K562 (cell line): ENCODE results near the gene PLEKHM3. TPM values are rescaled to one million over a fixed set of nuclear protein-coding genes. Genes with fewer than 3 reads are reported as not detected.

Experiments
- CBX3 ChIP-seq, 2 experiments: IDR thresholded peaks; 1 replicate in 1 of 2; 2 replicates in 1 of 2; pipeline ENCODE4 v1.6.1; 2012; ENCODE audit warnings: inconsistent platforms in 2 of 2, low read length in 2 of 2, borderline replicate concordance in 1 of 2, control low read depth in 1 of 2
- PHF20 ChIP-seq: fragments of 450-650 bp; IDR thresholded peaks from 2 replicates; pipeline ENCODE4 v1.6.1; 2018; ENCODE audit not compliant: partially characterized antibody
- POLR2B ChIP-seq: fragments of 450-650 bp; IDR thresholded peaks from 2 replicates; pipeline ENCODE4 v1.6.1; 2018; ENCODE audit warnings: low read depth; ENCODE audit not compliant: partially characterized antibody
- ZNF717 ChIP-seq: fragments of 250-450 bp; sonication (Bioruptor Pico); IDR thresholded peaks from 2 replicates; pipeline ENCODE4 v1.5.0; 2021
- polyA plus RNA-seq, 8 experiments: library from polyadenylated mRNA; depleted of rRNA in 4 of 8; stranded (reverse) in 5 of 8; unstranded in 3 of 8; fragments of >200 nt; fragmentation: Nextera tagmentation in 2 of 8; fragmentation: Illumina TruSeq in 1 of 8; extraction: Ambion mirVana in 2 of 8; extraction: Trizol in 1 of 8; gene quantifications; 2 replicates each; pipeline versions ENCODE4 v1.2.1 to v1.2.3, GENCODE V29; 2011 to 2014; ENCODE audit warnings: inconsistent platforms in 1 of 8, missing spikeins in 1 of 8
- total RNA-seq, 7 experiments: library from RNA; depleted of rRNA in 6 of 7; stranded (reverse); fragments of >200 nt in 6 of 7; fragmentation: Illumina TruSeq in 2 of 7; extraction: Trizol in 2 of 7; gene quantifications; 2 replicates each; pipeline versions ENCODE4 v1.2.1 to v1.2.3, GENCODE V29; 2011 to 2021; ENCODE audit warnings: low replicate concordance in 1 of 7
- TF ChIP-seq, protein P1 (sequence below), 2 experiments: fragments of 450-650 bp in 1 of 2; IDR thresholded peaks; 2 replicates each; pipeline ENCODE4 v1.6.1; 2011 to 2017; ENCODE audit warnings: low read depth in 2 of 2, antibody characterized with exemption in 1 of 2, borderline replicate concordance in 1 of 2, low read length in 1 of 2, mild to moderate bottlenecking in 1 of 2, mixed read lengths in 1 of 2; ENCODE audit not compliant: control insufficient read depth in 1 of 2
- TF ChIP-seq, protein P2 (sequence below): sonication (generic); formaldehyde crosslinking; IDR thresholded peaks from 2 replicates; pipeline ENCODE4 v1.5.0; 2020; ENCODE audit warnings: missing genetic modification reagents
- TF ChIP-seq, protein P3 (sequence below), 2 experiments: fragments of 450-650 bp in 1 of 2; sonication (generic) in 1 of 2; formaldehyde crosslinking in 1 of 2; IDR thresholded peaks; 2 replicates each; pipeline versions ENCODE4 v1.7.1 to v1.9.0; 2016 to 2022; ENCODE audit warnings: inconsistent platforms in 1 of 2, mild to moderate bottlenecking in 1 of 2, missing genetic modification reagents in 1 of 2

The PLEKHM3 gene
- total and polyA plus RNA-seq, 9 of the 15 experiments (the other 6 are each of a cell fraction or from before 2014, with no cell fraction given), result 0.24 to 1.6 (median 1.0) TPM

DNA sequence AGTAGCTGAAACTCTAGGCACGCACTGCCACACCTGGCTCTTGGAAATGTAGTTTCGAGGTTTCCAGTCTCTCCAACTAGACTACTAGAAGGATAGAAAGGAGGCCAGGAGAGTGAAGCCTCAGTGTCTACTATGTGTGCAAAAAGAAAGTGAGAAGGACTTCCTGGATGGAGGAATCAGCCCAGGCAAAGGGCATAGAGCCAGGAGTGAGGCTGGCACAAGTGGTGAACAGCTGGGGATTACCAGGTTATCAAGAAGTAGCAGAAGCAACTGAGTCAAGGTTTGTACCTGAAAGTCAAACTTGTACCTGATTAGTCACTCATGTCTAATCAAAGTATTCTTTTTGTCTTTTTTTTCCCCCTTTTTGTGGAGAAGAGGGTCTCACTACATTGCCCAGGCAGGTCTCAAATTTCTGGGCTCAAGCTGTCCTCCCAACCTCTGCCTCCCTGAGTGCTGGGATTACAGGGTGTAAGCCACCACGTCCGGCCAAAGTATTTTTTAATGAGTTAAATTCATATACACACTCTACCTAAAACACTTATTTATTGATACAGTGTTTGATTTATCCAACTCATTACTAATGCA is 246.9 kb downstream of the PLEKHM3 start (continued):
- TF ChIP-seq, protein P1, sequence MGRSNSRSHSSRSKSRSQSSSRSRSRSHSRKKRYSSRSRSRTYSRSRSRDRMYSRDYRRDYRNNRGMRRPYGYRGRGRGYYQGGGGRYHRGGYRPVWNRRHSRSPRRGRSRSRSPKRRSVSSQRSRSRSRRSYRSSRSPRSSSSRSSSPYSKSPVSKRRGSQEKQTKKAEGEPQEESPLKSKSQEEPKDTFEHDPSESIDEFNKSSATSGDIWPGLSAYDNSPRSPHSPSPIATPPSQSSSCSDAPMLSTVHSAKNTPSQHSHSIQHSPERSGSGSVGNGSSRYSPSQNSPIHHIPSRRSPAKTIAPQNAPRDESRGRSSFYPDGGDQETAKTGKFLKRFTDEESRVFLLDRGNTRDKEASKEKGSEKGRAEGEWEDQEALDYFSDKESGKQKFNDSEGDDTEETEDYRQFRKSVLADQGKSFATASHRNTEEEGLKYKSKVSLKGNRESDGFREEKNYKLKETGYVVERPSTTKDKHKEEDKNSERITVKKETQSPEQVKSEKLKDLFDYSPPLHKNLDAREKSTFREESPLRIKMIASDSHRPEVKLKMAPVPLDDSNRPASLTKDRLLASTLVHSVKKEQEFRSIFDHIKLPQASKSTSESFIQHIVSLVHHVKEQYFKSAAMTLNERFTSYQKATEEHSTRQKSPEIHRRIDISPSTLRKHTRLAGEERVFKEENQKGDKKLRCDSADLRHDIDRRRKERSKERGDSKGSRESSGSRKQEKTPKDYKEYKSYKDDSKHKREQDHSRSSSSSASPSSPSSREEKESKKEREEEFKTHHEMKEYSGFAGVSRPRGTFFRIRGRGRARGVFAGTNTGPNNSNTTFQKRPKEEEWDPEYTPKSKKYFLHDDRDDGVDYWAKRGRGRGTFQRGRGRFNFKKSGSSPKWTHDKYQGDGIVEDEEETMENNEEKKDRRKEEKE (IDR thresholded peaks at IDR 0.05; ENCODE audit: borderline replicate concordance in 1 of 2, control insufficient read depth in 1 of 2, low read depth in 2 of 2, low read length in 1 of 2), result no peak
- TF ChIP-seq, protein P2, sequence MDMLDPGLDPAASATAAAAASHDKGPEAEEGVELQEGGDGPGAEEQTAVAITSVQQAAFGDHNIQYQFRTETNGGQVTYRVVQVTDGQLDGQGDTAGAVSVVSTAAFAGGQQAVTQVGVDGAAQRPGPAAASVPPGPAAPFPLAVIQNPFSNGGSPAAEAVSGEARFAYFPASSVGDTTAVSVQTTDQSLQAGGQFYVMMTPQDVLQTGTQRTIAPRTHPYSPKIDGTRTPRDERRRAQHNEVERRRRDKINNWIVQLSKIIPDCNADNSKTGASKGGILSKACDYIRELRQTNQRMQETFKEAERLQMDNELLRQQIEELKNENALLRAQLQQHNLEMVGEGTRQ (CRISPR knock-in tag), result no peak
- TF ChIP-seq POLR2B, result no peak
- TF ChIP-seq CBX3 (IDR thresholded peaks at IDR 0.05; ENCODE audit: borderline replicate concordance in 1 of 2, low read length in 2 of 2), result no peak
- TF ChIP-seq ZNF717 (CRISPR knock-in tag), result no peak
- TF ChIP-seq, protein P3, sequence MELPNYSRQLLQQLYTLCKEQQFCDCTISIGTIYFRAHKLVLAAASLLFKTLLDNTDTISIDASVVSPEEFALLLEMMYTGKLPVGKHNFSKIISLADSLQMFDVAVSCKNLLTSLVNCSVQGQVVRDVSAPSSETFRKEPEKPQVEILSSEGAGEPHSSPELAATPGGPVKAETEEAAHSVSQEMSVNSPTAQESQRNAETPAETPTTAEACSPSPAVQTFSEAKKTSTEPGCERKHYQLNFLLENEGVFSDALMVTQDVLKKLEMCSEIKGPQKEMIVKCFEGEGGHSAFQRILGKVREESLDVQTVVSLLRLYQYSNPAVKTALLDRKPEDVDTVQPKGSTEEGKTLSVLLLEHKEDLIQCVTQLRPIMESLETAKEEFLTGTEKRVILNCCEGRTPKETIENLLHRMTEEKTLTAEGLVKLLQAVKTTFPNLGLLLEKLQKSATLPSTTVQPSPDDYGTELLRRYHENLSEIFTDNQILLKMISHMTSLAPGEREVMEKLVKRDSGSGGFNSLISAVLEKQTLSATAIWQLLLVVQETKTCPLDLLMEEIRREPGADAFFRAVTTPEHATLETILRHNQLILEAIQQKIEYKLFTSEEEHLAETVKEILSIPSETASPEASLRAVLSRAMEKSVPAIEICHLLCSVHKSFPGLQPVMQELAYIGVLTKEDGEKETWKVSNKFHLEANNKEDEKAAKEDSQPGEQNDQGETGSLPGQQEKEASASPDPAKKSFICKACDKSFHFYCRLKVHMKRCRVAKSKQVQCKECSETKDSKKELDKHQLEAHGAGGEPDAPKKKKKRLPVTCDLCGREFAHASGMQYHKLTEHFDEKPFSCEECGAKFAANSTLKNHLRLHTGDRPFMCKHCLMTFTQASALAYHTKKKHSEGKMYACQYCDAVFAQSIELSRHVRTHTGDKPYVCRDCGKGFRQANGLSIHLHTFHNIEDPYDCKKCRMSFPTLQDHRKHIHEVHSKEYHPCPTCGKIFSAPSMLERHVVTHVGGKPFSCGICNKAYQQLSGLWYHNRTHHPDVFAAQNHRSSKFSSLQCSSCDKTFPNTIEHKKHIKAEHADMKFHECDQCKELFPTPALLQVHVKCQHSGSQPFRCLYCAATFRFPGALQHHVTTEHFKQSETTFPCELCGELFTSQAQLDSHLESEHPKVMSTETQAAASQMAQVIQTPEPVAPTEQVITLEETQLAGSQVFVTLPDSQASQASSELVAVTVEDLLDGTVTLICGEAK (IDR thresholded peaks at IDR 0.05), result no peak
- TF ChIP-seq, protein P3 (CRISPR knock-in tag; IDR thresholded peaks at IDR 0.05), result no peak
- no peak for TF ChIP-seq PHF20
